Measurements from ENCODE around the gene STXBP5L.
"Not testable (repeated sequence)": the region's sequence is repeated elsewhere in the genome, so short reads cannot be mapped to it uniquely, and the experiment has no call there.

Gene STXBP5L

DNA sequence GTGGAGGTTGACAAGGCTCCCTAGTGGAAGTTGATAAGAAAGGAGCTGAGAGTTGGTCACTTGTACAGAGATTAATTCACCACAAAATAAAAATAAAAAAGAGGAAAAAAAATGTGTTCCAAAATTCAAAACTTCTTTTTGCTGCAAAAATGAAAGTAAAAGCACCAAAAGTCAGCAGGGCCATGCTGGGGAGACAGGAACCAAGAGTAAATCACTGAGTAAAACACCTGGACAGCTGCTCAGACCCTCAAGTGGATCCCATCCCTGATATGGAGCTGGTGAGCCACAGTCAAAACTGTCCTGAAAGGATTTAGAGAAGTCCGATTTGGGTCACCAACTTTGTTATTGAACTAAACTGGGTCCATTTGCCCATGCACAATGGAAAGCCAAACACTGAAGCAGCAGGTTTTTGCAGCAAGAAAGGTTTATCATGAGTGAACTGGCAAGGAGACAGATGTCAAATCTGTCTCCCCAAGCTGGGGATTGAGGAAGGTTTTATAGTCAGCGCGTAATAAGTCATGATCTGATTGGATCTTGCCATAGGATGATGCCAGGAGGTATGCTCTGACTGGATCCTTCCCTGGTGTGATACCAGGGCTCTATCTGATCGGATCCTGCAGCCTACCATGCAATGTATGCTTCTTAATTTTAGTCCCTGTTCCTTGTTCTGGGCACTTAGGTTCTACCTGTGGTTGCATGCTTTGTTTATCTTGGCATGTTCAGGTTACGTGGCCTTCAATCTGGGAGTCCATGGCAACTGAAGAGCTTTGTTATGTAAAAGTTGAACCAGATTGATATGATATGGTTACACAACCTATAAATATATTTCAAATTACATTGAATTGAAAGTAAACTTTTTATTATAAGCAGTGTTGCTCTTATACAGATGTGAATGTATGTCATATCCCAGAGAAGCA lies 324.6 kb downstream of the STXBP5L start:
- no peak for DNase-seq

DNA sequence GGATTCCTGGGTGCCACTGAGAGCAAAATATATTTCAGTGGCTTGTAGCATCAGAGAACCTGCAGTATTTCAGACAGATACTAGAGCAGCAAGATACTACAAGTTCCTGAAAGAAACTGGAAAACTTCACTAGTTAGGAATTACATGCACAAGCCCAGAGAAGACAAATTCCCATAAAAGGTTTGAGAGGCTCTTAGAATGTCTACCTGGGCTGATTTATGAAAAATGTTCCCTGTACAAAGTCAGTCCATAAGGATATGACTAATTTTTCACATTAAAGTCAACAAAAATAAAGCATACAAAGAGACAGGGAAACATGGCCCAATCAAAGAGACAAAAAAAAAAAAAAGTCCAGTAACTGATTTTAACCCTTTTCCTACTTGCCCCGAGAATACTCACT lies 335.2 kb downstream of the STXBP5L start:
- no peak for DNase-seq

DNA sequence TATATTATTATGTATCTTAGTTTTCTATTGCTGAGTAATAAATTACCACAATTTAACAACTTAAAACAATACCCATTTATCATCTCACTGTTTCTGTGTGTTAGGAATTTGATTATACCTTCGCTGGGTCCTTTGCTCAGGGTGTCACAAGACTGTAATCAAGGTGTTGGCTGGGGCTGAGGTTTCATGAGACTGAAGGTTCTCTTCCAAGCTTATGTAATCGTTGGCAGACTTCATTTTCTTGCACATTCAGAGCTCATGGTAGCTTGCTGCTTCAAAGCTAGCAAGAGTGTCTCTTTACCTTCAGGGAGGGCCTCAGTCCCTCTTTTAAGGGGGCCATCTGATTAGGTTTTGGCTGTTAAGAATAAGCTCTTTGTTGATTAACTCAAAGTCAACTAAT lies 344.7 kb downstream of the STXBP5L start:
- no peak for DNase-seq

DNA sequence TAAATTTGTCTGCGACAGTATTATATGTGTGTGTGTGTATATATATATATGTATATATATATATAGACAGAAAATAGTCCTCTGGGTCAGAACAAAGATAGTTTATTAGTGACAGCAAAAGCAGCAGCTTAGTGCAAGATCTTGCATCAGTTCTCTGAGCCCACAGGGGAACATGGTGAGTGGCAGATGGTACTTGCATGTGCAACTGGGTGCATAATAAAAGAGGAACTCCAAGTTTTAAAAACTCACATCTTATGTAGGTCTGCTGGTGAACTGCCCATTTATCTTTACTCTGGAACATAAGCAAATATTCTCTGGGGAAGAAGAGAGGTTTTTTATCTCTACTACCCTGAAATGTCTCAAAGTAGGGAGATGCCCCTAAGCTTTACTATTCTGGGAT lies 361.4 kb downstream of the STXBP5L start:
- DNase-seq: no peak

DNA sequence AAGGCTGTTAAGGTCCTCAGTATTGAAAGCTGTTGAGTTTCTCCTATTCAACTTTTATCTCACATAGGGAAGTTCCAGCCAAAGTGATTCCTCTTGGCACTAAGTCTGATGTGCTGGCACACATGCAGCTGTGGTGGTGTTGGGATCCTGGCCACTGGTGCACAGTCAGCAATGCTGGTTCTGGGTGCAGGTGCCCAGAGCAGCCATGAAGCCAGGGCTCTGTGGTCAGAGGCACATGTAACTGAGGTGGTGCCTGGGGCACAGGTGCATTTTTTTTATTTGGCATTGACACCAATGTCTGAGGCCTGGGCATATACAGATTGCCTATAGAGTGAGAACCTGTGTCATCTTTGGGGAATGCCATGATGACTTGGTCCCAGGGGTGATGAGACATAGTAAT lies 366.4 kb downstream of the STXBP5L start:
- no peak for DNase-seq

DNA sequence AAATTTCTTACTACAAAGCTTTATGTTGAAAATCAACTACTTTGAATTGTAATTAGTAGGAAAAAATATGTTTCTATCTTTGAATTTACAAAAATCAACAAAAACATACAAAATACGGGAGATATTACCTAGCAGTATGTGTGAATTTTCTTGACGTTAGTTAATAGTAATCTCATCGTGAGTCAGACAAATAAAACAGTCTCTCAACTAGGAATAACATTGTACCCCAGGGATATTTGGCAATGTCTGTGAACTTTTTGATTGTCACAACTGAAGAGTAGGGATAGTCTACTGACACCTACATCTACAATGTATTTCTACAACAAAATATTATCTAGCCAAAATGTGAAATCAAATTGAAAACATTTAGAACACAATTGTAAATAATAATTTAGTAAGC lies 387.4 kb downstream of the STXBP5L start:
- DNase-seq: no peak

DNA sequence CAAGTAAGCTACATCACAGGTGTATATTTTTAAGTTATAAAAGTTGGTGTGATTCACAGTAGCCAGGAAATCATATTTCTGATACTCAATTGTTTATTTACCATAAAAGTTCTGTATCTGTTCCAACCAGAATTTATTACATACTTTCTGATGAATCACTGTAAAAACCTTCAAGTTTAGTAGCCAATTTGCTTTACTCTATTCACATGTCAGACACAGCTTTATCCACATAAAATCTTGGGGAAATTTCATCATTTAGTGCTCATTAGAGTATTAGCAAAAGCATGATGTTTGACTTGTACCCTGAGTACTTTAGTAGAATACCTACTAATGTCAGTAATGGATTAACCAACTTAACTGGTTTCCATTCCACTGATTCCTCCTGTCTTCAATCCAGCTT lies 388.0 kb downstream of the STXBP5L start:
- DNase-seq: no peak

DNA sequence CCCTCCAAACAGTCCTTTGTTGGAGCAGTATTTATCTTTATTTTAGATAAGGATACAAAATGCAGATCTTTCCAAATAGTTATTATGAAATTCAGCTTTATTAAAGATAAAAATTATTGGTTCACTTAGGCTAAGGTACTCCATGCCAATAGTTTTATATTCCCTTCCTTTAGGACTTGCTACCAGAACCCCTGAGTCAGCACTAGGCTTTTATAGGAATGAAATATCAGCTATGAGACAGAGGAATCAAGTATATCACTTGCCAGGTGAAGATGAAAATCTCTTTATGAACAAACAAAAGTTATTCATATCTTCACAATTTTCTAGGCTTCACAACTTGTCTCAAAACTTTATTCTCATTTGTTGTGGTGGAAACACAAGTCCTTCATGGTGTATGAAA lies 416.3 kb downstream of the STXBP5L start:
- DNase-seq: no peak

DNA sequence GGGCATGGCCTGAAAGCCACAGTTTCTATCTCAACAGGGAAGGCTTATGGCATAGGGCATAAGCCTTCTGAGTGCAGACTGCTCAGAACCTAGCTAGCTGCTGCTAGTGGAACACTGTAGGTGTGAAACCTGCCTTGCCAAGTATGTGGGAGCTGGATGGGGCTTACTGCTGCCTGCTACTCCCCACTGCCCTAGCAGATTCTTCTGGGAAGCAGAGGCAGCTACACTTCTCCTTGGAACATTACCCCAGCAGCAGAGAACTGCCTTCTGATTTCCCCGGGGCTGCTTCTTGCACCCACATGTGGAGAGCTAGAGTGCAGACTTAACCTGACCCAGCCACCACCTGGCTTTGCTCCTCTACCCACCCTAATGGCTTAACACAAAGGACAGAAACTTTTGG lies 422.1 kb downstream of the STXBP5L start:
- no peak for DNase-seq

DNA sequence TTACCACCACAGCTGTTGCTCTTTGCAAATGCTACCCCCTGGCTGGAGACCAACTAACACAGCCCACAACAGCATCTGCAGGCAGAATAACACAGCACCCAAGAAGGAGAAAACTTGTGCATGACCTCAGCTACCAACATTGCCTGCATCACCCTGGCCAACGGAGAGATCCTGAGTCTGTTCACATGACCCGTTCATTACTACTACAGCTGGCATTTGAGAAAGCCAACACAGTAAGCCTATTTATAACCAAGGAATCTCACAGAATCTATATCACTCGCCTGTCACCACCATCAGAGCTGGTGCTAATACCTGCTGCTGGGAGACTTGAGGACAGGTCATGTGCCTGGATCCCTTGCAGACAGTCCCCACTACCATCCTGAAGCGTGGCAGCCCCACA lies 422.6 kb downstream of the STXBP5L start:
- no peak for DNase-seq

DNA sequence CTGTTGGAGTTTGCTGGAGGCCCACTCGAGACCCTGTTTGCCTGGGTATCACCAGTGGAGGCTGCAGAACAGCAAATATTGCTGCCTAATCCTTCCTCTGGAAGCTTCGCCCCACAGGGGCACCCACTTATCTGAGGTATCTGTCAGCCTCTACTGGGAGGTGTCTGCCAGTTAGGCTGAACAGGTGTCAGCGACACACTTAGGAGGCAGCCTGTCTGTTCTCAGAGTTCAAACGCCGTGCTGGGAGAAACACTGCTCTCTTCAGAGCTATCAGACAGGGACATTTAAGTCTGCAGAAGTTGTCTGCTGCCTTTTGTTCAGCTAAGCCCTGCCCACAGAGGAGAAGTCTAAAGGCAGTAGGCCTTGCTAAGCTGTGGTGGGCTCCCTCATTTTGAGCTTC lies 448.0 kb downstream of the STXBP5L start:
- DNase-seq: not testable (repeated sequence)

DNA sequence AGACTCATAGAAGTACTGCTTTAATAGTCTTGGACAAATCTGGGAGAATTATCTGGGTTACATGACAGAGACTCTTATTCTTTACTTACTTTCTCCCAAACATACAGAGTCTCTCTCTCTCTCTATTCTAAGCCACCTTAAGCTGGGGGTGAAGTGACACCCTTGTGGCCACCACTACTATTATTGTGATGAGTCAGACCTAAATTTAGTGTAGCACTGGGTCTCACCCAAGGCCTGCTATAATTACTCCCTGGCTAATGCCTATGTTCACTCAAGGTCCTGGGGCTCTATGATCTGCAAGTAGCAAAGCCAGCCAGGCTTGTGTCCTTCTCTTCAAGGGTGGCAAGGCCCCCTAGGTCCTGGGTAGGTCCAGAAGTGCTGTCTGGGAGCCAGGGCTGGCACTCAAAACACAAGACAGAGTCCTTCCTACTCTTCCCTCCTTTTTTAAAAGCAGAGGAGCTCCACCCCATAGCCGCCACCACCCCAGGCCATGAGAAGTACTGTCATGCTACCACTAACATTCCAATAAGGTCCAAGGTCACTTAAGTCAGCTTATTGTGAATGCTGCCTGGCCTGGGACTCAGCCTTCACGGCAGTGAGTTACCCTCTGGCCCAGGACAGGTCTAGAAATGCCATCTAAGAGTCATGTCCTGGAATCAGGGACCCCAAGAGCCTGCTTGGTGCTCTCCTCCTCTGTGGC lies 454.2 kb downstream of the STXBP5L start:
- no peak for DNase-seq

DNA sequence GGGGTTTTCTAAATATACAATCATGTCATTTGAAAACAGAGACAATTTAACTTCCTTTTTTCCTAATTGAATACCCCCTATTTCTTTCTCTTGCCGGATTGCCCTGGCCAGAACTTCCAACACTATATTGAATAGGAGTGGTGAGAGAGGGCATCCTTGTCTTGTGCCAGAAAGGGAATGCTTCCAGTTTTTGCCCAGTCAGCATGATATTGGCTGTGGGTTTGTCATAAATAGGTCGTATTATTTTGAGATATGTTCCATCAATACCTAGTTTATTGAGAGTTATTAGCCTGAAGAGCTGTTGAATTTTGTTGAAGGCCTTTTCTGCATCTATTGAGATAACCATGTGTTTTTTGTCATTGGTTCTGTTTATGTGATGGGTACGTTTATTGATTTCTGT lies 480.3 kb downstream of the STXBP5L start:
- DNase-seq: not testable (repeated sequence)

DNA sequence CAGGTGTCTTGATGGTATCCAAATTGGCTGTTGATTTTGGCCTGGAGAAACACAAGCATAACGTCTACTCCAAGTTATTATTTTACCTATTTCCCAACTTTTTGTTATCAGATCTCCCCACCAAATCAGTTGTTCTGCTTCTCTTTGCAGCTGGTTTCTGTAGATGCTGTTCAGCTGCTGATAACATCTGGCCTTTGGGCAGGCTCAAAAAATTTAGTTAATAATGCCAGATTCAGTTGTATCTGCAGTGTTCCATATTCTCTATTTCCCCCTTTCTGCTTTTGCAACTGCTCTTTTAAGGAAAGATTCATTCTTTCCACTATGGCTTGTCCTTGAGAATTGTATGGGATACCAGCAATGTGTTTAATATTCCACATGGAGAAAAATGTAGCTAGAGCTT lies 488.0 kb downstream of the STXBP5L start:
- not testable (repeated sequence) for DNase-seq

DNA sequence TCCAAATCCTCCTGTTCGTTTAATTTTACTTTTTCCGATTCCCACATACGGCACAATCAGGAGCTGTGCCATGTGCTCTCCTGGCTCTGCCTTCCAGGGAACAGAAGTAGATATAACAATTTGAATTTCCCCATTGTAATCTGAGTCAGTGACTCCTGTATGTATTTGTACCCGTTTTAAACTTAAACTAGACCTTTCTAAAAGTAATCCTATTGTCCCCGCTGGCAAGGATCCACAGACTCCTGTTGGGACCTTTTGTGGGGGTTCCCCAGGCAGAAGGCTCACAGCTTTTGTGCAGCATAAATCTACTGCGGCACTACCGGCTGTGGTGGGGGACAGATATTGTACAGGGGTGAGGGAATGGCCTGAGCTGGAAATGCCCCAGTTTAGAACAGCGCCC lies 490.0 kb downstream of the STXBP5L start:
- not testable (repeated sequence) for DNase-seq

DNA sequence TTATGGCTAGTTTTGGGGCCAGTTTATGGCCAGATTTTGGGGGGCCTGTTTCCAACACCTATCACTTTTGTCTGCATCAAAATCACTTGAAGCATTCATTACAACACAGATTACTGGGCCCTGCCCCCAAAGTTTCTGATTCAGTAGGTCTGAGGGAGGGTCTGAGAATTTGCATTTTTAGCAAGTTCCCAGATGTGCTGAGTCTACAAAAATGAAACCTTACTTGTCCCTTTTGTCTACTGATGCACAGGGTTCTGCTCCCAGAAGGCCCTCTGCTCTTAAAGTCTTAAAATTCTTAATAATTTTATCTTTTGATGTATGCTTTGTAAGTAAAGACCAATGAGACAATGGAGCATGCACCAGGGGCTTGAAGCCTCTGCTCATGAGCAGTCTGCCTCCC lies 491.8 kb downstream of the STXBP5L start:
- no peak for DNase-seq

DNA sequence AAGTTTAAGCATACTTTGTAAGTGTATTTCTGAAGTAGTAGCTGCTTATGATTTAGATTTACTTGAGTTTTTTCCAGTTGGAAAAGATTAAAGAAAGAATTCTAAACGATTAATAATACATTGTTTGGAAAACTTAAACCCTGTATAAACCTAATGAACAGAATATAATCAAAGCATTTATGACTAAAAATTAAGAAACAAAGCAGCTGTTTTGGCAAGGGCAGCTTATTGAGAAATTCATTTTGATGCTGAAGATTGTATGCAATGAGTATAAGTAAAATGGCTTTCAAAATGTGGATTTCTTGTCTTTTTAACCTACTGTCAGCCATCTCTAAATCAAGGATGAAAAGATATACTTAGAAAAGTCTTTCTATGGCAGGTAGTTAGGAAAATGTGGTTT lies 497.6 kb downstream of the STXBP5L start:
- DNase-seq: no peak

DNA sequence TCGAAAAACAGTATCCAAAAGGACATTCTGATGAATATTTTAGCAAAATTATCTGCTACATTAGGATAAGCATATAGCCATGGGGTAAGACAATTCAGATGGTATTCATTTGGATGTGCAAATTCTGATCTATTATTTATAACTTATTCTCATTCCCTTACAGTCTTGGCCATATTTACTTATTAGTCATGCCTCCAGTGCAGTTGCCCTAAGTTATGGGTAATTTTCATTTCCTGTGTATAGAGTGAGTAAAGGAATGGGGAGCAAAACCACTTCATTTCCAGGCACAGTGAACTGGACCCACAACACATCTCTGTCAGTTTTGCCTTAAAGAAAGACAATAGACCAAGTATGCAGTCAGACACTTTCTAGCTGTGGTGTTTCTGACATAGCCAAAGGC lies 503.5 kb downstream of the STXBP5L start:
- DNase-seq: no peak

DNA sequence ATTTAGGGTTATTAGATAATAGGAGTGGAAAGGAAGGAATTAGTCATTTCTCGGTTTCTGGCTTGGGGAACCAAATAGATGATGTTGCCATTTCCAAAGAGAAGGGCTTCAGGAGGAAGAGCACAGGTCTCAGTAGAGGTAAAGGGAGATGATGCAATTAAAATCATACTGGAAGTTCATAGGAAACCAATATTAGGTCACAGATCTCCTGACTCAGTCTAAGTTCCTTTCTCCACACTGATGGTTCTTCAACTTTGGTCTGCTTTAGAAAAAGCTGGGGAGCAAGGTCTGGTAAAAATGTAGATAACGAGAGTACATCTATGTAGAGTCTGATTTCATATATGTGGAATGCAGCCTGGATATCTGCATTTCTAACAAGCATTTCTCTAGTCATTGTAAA lies 506.9 kb downstream of the STXBP5L start:
- no peak for DNase-seq

DNA sequence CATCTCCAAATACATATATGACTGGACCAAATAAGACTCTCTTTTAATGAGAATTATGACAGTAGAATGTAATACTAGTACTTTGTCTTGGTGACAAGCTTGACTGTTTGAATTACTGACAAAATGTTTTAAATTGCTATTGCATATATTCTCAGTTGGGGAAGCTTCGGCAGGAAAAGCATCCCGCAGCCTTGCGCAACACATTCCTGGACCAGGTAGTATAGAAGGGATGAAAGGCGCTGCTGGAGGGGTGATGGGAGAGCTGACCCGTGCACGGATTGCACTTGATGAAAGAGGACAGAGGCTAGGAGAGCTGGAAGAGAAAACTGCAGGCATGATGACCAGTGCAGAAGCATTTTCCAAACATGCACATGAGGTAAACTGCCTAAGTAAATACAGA lies 510.2 kb downstream of the STXBP5L start:
- DNase-seq: no peak

DNA sequence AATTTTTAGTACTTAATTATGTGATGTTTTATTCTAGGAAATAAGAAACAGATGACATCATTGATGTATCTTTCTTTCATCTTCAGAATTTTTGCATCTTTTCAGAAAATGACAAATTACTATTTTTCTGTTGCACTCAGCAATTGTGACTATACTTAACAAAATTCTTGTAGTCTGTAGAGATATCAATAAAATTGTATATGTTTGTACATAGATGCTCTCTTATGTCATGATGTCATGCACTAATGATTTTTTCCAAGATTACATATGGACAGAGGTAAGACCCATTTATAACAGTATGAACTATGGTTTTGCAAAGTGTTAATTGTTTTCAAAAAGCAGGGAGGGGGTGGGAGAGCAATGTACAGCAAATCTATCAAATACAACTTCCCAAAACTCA lies 516.5 kb downstream of the STXBP5L start:
- no peak for DNase-seq

DNA sequence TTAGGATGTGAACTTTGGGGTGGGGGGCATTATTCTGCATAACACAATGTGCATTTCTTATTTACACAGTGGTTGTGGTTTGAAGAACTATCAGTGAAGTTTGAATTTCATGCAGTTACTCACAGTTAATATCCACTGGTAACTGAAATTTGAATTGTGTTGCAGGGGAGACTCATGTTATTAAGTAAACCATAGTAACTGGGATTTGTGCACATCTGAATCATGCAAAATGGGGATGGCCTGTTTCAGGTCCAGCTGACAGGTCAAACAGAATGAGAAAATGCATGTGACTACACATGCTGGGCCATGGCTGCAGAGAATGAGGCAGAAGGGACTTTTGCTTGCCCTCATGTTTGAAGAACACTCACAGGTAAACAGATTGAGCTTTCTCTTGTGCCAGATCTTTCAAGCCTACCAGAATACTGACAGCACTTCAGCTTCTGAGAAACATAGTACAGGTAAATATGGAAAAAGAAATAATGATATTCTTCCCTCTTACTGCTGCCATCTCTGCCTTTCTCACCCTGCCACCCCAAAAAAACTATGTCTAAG lies 522.7 kb downstream of the STXBP5L start:
- no peak for DNase-seq

DNA sequence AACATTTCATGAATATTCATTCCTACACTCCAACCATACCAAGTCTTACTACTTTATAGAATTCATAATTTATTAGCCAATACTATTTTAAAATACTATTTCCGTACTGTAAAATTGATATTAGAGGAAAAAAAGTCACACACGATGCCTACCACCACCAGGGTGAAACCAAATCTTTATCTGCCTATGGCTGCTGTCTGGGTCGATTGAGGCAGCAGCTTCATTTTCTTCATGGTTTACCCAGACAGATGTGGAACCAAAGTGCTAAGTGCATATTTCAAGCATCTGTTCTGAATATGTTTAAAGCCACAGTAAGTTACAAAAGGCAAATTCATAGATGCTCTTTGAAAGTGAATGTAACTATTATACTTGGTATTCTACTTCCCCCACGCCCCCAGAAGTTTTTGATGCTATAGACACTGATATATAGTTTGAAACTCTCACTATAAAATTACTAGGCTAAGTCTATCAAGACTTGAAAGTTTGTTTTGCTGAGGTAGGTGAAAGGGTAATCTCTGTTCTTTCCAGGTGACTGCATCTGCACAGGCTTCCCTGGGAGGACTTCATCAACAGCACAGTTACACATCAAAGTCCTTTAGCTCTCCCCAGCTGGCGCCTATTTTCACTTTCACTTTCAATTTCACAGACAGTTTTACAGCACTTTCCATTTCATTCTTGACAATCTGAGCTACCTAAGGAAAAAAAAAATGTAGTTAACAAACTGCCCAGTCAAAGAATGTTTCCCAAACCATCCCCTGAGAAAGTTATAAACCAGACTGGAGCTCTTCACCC lies 523.9 kb downstream of the STXBP5L start:
- DNase-seq: no peak
